ELF-1 (cell line): Measurements from ENCODE around the gene REPIN1.
A peak's percentile ranks its signal among the peaks of the same experiment; 100 is the strongest.

Experiments used
- DNase-seq: peaks from one replicate; pipeline ENCODE4 v3.0.0-alpha.2; 2016; ENCODE audit warnings: low read depth, low spot score

Gene REPIN1

GRCh38 chr7:150360363-150361058, 8.1 kb upstream of the REPIN1 start:
- no peak for DNase-seq

- DNase-seq: no peak
These were observed 7.2 kb upstream of the REPIN1 start for GRCh38 chr7:150361402-150361801.

- DNase-seq: peak; percentile 64
These were observed 6.6 kb upstream of the REPIN1 start for GRCh38 chr7:150361807-150362621.

- no peak for DNase-seq
These were observed 5.3 kb upstream of the REPIN1 start for GRCh38 chr7:150363370-150363769.

GRCh38 chr7:150363872-150364271, 4.8 kb upstream of the REPIN1 start:
- DNase-seq: no peak

GRCh38 chr7:150365194-150365593, 3.4 kb upstream of the REPIN1 start:
- DNase-seq: no peak

GRCh38 chr7:150365673-150366398, 2.8 kb upstream of the REPIN1 start:
- DNase-seq: no peak

GRCh38 chr7:150367677-150368095, 936 bp upstream of the REPIN1 start:
- no peak for DNase-seq

GRCh38 chr7:150368884-150369747, 494 bp downstream of the REPIN1 start:
- peak; percentile 89 for DNase-seq

- DNase-seq: peak; percentile 44
These were observed 1.3 kb downstream of the REPIN1 start for GRCh38 chr7:150369748-150370501.

- DNase-seq: no peak
These were observed 2.0 kb downstream of the REPIN1 start for GRCh38 chr7:150370612-150371071.

- no peak for DNase-seq
These were observed 2.7 kb downstream of the REPIN1 start for GRCh38 chr7:150371131-150371995.

GRCh38 chr7:150371996-150372270, 3.3 kb downstream of the REPIN1 start:
- peak; percentile 62 for DNase-seq

GRCh38 chr7:150372271-150373048, 3.8 kb downstream of the REPIN1 start:
- DNase-seq: peak; percentile 70

GRCh38 chr7:150373049-150373801, 4.6 kb downstream of the REPIN1 start:
- peak; percentile 79 for DNase-seq

GRCh38 chr7:150374026-150374425, 5.4 kb downstream of the REPIN1 start:
- DNase-seq: no peak

GRCh38 chr7:150374472-150374871, 5.8 kb downstream of the REPIN1 start:
- peak; percentile 84 for DNase-seq
